GM19043 (cell line): Measurements from ENCODE around the gene BRINP2.

ENCODE experiments used
- ATAC-seq: cut with Tn5 transposase; IDR thresholded peaks from one replicate; pipeline ENCODE4 v1.9.1; 2021; ENCODE audit warnings: low read depth; ENCODE audit not compliant: unreplicated experiment

BRINP2 gene

DNA sequence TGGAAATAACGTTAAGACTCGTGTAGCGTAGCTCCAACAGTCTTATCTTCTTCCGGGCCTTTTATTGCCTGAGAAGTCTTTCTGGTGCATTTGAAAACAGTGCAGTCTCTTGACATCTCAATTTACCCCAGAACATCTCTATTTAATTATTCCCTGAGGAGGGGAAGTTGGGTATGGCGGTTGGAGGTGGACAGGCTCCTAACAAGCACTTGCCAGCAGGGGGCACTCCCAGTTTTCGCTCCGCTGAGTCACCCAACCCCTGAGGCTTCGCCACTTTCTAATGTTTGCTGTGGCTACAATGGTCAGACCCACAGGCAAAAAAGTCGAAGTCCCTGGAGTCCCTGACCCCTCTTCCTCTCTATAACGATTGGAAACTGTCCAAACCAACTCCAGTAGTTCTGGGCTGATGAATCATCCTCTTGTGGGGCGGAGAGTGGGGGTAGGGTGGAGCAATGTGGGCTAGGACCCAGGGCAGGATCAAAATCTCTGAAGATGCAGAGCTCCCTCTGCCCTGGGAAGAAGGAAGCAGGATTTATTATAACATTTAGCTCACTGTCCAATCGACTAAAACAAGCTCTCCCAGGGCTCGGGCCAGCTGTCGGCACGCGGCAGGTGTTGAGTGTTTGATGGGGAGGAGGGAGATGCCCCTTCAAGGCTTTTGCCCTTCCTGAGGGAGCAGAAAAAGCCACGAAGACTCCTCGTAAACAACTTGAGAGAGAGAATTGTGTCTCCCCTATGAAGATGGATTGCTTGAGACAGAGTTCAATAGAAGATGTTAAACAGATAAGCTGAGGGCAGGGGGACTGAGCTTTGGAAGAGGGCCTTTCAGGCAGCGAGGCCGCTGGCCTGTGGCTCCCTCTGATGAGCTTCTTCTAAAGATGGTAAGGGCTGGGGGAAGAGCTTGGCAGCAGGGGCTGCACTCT, 85.7 kb downstream of the BRINP2 start:
- ATAC-seq = no peak

DNA sequence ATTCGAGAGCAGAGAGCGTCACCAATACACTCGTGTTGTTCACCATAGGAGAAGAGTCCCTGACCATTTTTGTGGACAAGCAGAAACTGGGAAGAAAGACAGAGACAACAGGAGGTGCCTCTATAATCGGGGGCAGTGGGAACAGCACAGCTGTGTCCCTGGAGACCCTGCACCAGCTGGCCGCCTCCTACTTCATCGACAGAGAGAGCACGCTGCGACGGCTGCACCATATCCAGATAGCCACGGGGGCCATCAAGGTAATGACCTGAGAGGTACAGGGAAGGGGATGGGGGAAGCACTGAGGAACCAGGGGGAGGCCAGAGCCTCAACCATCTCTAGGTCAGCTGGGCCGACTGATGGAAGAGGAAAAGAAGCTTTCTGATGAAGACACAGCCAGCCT, 86.4 kb downstream of the BRINP2 start:
- no peak for ATAC-seq

DNA sequence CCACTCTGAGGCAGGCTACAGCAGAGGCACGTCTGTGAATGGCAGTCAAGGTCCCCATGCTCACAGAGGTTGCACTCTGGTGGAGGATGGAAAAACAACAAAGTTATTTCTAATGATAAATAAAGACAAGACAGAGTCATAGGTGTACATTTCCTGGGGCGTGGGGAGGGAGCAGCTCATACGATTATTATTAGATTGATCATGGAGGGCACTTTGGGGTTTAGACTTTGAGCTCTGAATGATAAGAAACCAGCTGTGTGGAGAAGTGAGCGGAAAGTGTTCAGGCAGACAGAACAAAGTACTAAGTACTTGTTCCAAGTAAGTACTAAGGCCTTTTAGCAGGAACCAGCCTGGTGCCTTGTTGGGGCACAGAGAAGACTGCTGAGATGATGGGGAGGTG, 86.8 kb downstream of the BRINP2 start:
- no peak for ATAC-seq

DNA sequence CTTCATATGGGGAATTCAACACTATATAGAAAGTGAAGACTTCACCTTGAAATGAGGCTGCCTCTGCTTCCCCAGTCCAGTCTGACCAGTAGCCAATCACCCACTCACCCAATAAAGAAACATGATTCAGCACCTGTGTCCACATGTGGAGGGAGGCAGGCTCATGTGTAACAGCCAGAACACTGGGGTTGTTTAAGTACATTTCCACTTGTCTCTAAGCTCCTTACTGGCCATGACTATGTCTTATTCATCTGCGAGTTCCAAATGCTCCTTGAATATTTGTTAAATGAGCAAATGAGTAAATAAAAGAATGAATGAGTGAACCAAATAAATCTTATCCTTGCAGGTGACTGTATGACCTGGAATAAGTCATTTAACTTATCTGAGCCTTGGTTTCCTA, 100.1 kb downstream of the BRINP2 start:
- ATAC-seq = no peak

DNA sequence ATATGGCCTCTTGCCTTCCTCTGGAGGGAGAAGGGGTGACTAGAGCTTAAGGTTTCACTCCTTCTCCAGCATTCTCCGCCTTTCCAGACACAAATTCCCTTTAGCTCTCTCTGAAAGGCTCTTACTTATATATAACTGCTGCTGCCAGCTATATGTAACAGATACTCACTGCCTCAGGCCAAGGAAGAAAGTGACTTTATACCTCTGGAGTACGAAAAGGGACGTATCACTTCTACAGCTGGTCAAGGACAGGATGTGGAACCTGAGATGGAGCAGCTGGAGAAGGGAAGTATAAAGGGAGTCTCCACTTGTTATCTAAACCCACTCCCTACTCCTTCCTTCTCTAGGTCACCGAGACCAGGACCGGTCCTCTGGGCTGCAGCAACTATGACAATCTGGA, 102.4 kb downstream of the BRINP2 start:
- ATAC-seq = no peak

DNA sequence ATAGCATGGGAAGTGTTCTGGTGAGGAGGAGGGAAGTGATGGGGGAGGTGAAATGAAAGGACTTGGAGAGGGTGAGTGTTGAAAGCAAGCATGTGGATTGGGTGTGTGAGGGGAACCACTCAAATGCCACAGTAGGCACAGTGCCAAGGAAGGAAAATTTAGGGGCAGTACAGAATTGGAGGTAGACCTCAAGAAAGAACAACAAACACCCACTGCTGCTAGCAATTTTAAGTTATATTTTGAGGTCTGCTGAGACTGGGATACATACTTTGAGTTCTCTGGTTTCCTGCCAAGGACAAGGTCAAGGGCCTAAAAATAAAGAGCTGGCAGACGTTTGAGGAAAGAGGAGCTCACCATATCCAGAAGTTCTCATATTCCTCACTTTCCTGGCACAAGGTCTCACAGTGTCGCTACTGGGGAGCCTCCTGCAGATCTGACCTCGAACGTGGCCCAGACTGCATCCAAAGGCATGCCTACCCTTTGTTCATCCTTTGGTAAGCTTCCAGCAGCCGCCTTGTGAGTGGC, 104.0 kb downstream of the BRINP2 start:
- ATAC-seq = no peak

DNA sequence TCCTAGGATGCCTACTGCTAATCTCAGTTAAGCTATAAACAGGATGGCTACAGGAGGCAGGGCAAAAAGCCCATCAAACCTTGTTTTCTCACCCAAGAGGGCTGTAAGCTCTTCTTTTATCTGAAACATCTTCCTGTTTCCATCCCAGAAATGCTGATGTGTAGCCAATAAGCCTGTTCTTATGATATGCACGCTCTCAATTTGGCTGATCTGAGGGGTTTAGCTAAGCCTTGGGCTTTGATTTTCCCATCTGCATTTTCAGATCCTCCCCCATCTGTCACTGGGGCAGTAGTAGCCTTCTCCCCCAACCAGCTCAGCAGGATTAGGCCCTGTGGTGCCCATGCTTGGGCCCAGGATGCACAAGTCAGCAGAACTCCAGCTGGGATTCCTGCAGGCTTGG, 105.0 kb downstream of the BRINP2 start:
- ATAC-seq = no peak

DNA sequence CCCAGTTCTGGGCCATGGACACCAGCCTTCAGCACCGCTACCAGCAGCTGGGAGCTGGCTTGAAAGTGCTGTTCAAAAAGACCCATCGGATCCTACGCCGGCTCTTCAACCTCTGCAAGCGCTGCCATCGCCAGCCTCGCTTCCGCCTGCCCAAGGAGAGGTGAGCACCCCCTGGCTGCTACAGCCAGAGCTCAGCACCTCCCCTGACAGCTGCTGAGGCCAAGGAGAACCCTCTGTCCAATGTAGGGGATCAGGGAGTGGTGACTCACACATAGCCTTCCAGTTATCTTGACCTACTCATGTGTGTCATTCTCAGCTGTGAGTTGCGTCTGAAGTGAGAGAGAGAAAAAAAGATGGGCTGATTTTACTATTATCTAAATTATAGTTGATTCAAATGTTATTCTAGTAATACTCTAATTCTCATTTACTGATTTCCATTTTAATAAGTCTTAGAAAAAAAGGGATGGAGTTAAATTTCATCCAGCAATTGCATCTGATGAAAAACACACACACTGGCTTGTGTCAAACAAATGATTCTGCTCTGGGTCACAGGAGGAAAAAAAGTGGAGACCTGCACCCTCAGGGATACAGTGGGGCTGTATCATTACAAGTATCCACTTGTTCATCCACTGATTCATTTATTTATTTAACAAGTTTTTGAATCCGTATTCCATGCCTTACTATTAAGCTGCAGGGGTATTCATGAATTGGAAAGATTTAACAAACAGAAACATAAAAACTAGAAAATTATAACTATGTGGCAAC, 108.0 kb downstream of the BRINP2 start:
- ATAC-seq = no peak

DNA sequence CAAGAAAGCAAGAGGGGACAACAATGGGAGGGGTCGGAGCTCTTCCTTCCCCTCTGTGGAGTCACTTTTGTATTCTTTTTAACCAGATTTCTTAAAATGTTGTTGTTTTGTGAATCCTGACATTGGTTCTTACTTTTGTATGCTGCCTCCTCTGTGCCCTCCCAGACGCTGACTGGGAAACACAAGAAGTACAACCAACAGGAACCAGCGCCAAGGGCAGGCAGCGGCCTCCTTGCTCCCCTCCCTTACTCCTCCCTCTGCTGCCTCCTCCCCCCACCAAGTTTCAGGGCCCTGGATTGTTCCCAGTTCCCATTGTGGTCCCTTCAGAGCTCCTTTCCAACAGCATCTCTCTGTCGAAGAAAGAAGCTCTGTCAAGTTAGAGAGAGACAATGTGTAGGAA, 111.1 kb downstream of the BRINP2 start:
- no peak for ATAC-seq

DNA sequence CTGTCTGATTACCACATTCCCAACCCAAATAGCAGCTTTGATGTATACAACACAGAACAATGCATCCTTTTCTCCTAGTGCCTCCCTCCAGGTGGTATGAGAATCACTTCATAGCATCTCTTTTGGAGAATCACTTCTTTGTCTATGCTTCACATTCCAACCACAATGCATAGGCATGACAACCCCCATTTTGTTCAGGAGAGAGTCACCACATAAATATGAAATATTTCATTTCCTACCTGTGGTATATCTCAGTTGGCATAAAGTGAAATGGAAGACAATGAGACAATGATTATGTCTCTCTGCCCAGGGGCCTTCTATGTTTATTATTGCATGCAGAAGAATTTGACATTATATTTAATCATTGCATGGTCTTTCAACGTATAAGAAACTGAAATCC, 112.2 kb downstream of the BRINP2 start:
- no peak for ATAC-seq

DNA sequence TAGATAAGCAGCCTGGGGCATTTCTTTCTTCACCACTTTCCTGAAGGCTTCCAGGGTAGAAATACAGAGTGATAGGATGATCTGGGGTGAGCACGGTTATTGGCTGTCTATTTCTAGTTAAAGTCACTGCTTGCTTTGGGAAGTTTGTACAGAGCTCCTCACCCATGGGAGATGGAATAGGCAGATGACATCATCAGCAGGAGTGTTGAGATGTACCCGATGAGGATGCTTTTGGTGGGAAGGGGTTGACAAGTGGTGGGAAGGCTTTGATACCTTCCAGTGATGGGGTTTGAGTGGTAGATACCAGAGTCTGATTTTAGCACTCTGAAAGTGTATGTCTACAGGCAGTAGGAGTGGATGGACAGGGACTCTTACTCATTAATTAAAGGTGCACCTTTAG, 112.6 kb downstream of the BRINP2 start:
- no peak for ATAC-seq

DNA sequence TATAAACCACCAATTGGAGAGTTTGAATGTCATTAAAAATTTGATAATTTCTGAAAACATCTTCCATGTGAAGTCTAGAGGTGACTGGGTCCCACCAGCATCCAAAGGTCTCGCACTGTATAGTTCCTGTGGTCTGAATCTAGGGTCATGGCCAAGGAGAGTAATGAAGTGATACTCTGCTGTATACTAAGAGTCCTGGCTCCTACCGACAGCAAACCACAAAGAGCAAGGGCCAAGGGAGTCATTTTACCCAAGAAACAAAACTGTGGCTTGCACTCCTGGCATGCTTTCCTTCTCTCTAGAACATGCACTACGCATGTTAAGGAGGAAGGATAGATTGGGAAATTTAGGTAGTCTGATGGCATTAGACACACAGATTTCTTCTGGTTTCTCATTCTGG, 115.6 kb downstream of the BRINP2 start:
- no peak for ATAC-seq

DNA sequence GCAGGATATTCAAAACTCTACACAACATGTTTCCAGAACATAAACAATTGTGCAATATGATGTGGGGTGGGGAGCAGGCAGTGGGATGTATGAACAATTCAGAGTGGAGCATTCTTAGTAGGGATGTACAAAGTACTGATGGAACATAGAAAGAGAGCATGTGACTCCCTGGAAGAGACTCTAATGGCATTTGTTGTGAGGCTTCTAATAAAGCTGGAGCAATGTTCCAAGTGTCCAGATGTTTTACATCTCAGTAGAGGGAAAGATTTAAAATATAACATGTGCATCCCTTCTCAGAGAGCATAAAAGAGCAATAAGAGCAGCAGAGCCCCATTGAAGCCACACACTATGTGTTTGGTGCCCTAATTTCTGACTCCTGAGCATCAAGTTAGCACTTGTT, 116.5 kb downstream of the BRINP2 start:
- no peak for ATAC-seq

DNA sequence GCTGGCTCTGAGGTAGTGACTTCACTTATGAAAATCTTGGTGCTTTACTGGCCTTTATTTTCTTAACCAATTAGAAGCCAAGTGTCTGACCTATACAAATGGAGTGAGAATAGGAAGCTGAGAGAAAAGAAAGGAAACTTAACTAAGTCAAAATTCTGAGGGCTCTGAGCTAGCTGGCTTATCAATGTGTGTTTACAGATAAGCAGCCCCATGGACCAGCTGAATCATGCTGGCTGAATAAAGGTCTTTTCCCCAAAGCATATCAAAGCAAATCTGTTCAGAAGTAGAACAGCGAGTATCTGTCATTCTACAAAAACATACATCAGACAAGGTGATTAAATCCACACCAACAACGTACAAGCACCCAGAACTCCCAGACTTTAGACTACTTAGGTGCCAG, 117.2 kb downstream of the BRINP2 start:
- ATAC-seq = no peak

DNA sequence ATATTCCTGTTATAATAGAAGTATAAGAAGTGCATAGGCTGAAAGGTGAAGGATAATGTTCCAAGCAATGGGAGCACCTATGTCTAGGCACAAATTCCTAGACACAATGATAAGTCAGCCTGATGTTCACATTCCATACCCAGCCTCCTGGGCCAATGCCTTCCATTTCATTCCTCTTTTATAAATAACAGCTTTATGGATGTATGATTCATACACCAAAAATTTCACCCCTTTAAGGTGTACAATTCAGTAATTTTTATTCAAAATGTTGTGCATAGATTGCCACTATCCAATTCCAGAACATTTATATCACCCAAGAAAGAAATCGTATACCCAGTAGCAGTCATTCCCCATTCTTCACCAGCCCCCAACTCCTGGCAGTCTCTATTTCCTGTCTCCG, 118.8 kb downstream of the BRINP2 start:
- no peak for ATAC-seq

DNA sequence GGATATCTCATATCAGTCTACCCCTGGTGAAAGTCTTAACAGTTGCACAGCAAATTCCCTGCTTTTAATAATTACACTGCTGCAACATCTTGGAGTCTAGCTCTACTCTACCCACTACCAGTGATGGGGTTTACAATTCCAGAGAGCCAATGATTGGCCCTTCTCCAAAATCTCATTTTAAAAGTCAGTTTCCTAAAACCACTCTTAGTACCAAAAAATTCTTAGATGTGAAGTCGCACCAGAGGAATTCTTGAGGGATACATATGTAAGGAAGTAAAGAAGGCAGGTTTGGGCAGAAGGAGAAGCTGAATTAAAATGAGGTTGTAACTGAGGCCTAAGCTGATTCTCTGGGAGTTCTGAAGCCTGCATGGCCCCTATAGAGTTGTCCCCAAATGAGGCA, 129.7 kb downstream of the BRINP2 start:
- no peak for ATAC-seq

DNA sequence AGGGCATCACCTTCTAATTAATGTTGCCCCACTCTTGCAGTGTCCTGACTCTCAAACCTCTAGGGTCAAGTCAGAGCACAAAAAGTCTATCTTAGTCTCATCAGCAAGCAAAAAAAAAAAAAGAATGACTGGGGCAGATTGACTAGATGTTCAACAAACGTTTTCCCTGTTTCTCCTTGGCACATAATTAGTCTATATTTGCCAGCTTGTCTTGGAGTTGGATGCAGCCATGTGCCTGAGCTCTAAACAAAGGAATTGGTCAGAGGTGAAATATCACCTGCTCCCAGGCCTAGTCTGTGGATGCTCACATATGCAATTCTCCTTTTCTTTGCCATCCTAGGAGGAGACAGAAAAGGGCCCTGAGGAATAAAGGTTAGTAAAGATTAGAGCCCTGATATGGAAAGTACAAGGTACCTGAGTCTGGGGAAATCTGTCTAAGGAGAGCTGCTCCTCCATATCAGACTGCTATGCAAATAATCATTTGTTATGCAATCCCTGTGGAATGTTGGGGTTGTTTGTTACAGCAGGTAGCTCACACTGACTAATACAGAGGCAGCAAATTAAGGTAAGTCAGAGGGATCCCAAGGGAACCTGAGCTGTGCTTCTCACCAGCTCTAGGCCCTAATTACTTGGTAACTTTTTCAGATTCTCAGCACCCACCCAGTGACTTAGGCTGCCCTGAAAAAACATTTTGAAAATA, 130.8 kb downstream of the BRINP2 start:
- no peak for ATAC-seq

DNA sequence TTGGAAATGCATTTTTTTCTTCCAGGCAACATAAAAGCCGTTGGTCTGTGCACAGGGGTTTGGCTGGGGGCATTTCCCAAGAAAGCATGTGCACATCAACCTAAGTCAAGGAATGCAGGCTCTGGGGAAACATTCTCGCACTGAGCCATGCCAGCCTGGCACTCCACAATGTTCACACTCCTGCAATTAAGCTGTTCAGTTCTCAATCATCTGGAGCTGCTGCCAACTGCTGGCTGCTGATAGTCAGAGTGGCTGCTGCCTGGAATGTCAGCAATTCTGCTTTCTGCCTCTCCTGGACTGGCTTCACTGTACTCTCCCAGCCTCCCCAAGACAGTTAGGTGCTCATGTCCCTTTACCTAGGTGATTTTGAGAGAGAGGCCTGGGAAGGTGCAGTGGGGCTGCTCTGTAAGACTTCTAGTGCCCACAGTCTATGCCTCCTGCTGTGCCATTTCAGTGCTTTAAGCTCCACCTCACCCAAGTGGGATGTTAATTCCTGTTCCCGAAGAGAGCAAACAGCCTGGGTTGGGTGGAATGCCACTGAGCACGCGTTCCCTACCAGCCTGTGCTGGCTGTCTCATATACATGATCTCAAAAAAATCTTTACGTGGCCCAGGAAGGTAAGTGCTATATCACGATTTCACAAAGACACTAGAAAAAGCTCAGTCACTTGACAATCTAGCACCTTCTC, 131.7 kb downstream of the BRINP2 start:
- no peak for ATAC-seq

DNA sequence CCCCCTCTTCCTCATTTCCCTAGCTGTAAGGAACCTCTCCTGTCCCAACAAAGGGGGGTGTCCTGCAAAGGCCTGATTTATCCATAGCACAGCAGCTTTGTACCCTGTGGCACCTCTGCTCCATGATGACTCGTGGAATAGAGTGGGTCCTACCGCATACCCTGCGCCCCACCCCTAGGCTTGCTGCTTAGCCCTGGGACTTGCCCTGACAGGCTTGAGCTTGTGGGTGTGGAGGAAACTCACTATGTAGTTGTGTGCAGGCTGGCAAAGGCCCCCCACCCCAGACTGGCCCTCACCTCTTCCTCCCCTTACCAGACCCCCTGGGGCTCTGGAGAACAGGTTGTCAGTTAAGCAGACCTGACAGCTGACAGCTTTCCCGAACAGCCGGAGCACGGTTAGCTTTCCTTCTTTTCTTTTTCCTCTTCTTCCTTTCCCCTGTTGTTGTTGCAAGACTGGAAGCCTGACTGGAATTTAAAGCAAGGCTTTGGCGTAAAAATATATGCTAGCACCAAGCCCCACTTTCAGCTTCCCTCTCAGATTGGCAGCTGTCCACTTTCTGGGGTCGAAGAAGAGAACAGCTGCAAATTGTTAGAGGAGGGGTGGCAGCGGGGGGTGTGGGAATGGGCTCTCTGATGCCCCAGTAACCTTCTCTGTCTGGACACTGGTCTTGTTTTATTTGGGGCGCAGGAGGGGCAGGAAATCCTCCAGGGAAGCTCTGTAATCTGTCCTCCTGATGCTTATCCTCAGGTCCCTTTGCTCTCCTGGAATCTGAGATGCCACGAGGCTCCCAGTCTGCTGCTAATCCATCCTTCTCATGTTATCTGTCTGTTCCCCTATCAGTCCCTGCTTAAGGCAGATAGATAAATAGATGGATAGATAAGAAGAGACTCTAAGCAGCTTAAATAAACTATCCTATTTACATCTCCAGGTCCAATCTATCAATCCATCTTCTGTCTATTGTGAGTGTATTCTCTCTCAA, 134.6 kb downstream of the BRINP2 start:
- no peak for ATAC-seq
